ENCODE results near the gene PRKCZ.
A peak's percentile ranks its signal among the peaks of the same experiment; 100 is the strongest.

The PRKCZ gene

GRCh38 chr1:2132222-2133038 is 82.2 kb downstream of the PRKCZ start:
- TF ChIP-seq CTCF (IDR thresholded peaks at IDR 0.05; ENCODE audit: low read length, missing control alignments) = peak; percentile 50
- peak; percentile 61 for DNase-seq (ENCODE audit: low read depth)
- H3K4me3 ChIP-seq (replicated peaks; ENCODE audit: low read depth, low read length) = peak overlapping the region; percentile 49

GRCh38 chr1:2133039-2133878 is 83.0 kb downstream of the PRKCZ start:
- peak overlapping the region; percentile 49 for H3K4me3 ChIP-seq (replicated peaks; ENCODE audit: low read depth, low read length)
- DNase-seq (ENCODE audit: low read depth) = peak; percentile 99
- no peak for TF ChIP-seq CTCF (IDR thresholded peaks at IDR 0.05; ENCODE audit: low read length, missing control alignments)

GRCh38 chr1:2133879-2134215 is 83.6 kb downstream of the PRKCZ start:
- no peak for DNase-seq (ENCODE audit: low read depth)
- TF ChIP-seq CTCF (IDR thresholded peaks at IDR 0.05; ENCODE audit: low read length, missing control alignments) = no peak
- peak overlapping the region; percentile 49 for H3K4me3 ChIP-seq (replicated peaks; ENCODE audit: low read depth, low read length)

- TF ChIP-seq CTCF (IDR thresholded peaks at IDR 0.05; ENCODE audit: low read length, missing control alignments) = no peak
- no peak overlapping the region for H3K4me3 ChIP-seq (replicated peaks; ENCODE audit: low read depth, low read length)
- DNase-seq (ENCODE audit: low read depth) = no peak
Measured at GRCh38 chr1:2134266-2134620, 84.0 kb downstream of the PRKCZ start.

GRCh38 chr1:2134621-2135307 is 84.6 kb downstream of the PRKCZ start:
- no peak for TF ChIP-seq CTCF (IDR thresholded peaks at IDR 0.05; ENCODE audit: low read length, missing control alignments)
- no peak for DNase-seq (ENCODE audit: low read depth)
- H3K4me3 ChIP-seq (replicated peaks; ENCODE audit: low read depth, low read length) = no peak overlapping the region

- DNase-seq (ENCODE audit: low read depth) = peak; percentile 78
- no peak overlapping the region for H3K4me3 ChIP-seq (replicated peaks; ENCODE audit: low read depth, low read length)
- no peak for TF ChIP-seq CTCF (IDR thresholded peaks at IDR 0.05; ENCODE audit: low read length, missing control alignments)
Measured at GRCh38 chr1:2135441-2135841, 85.2 kb downstream of the PRKCZ start.
